ENCODE results near the gene LRRC61. TPM values are rescaled to one million over a fixed set of nuclear protein-coding genes. Genes with fewer than 3 reads are reported as not detected.
A peak's percentile ranks its signal among the peaks of the same experiment; 100 is the strongest.

The LRRC61 gene
- total RNA-seq, 1 donor from 2014 or later = 10.2 TPM

- DNase-seq (no peak), ATAC-seq (no peak)
- intact Hi-C loops (cut with DNase I) = no loop called here
- Histone ChIP-seq H3K27me3 (no peaks in the 10 kb centered on the region), H3K4me3 (no peak overlapping the region), H3K9me3 (no peaks in the 10 kb centered on the region), H3K36me3 (no peaks in the 10 kb centered on the region), H3K4me1 (peaks cover 4% of the 10 kb centered on the region), H3K27ac (no peak overlapping the region)
- no peak for TF ChIP-seq CTCF (IDR thresholded peaks at IDR 0.05)
These were observed 23.8 kb downstream of the LRRC61 start for GRCh38 chr7:150346922-150347321.

- DNase-seq (no peak), ATAC-seq (no peak)
- H3K27ac ChIP-seq = no peak overlapping the region
- H3K4me3 ChIP-seq = no peak overlapping the region
- peaks cover 5% of the 10 kb centered on the region for H3K4me1 ChIP-seq
- H3K27me3 ChIP-seq = no peaks in the 10 kb centered on the region
- no peak for TF ChIP-seq CTCF (IDR thresholded peaks at IDR 0.05)
- no peaks in the 10 kb centered on the region for H3K36me3 ChIP-seq
- intact Hi-C loops (cut with DNase I) = no loop called here
- H3K9me3 ChIP-seq = no peaks in the 10 kb centered on the region
These were observed 28.5 kb downstream of the LRRC61 start for GRCh38 chr7:150351587-150352194.

- TF ChIP-seq CTCF (IDR thresholded peaks at IDR 0.05) = no peak
- ATAC-seq (no peak), DNase-seq (no peak)
- Histone ChIP-seq H3K36me3 (no peaks in the 10 kb centered on the region), H3K9me3 (no peaks in the 10 kb centered on the region), H3K27ac (no peak overlapping the region), H3K4me3 (no peak overlapping the region), H3K4me1 (peaks cover 12% of the 10 kb centered on the region), H3K27me3 (no peaks in the 10 kb centered on the region)
- intact Hi-C loops (cut with DNase I) = no loop called here
These were observed 32.5 kb downstream of the LRRC61 start for GRCh38 chr7:150355666-150356059.

- DNase-seq (peak; percentile 12), ATAC-seq (peak; percentile 51)
- Histone ChIP-seq H3K4me3 (no peak overlapping the region), H3K9me3 (no peaks in the 10 kb centered on the region), H3K27me3 (no peaks in the 10 kb centered on the region), H3K27ac (no peak overlapping the region), H3K4me1 (peaks cover 12% of the 10 kb centered on the region), H3K36me3 (no peaks in the 10 kb centered on the region)
- peak; percentile 74 for TF ChIP-seq CTCF (IDR thresholded peaks at IDR 0.05)
- intact Hi-C loops (cut with DNase I) = no loop called here
These were observed 33.2 kb downstream of the LRRC61 start for GRCh38 chr7:150356265-150356897.

- no peak for TF ChIP-seq CTCF (IDR thresholded peaks at IDR 0.05)
- Histone ChIP-seq H3K36me3 (no peaks in the 10 kb centered on the region), H3K27me3 (no peaks in the 10 kb centered on the region), H3K9me3 (no peaks in the 10 kb centered on the region), H3K27ac (no peak overlapping the region), H3K4me3 (no peak overlapping the region), H3K4me1 (peaks cover 7% of the 10 kb centered on the region)
- DNase-seq (peak; percentile 6), ATAC-seq (peak; percentile 22)
- intact Hi-C loops (cut with DNase I) = no loop called here
These were observed 34.1 kb downstream of the LRRC61 start for GRCh38 chr7:150357270-150357669.
